ENCODE measurements around the gene TCF4. TPM values are rescaled to one million over a fixed set of nuclear protein-coding genes. Genes with fewer than 3 reads are reported as not detected.

Gene TCF4
- polyA plus RNA-seq, 1 experiment, result 47.3 TPM

- ChIA-PET POLR2A (no interaction called here), CTCF (no interaction called here)
- H3K27ac ChIP-seq (ENCODE audit: low read depth, low read length), result no peak overlapping the region
- no peaks in the 10 kb centered on the region; the same call in 1 of the 2 replicates for H3K9me3 ChIP-seq (ENCODE audit: control insufficient read depth, insufficient read depth, low read length)
- no peaks in the 10 kb centered on the region for H3K27me3 ChIP-seq (ENCODE audit: control insufficient read depth, insufficient read depth, low read length)
- no peak for DNase-seq (ENCODE audit: low read depth, low spot score)
- H3K4me3 ChIP-seq (ENCODE audit: low read depth, low read length), result no peak overlapping the region
- no peak for TF ChIP-seq CTCF (IDR thresholded peaks at IDR 0.05; ENCODE audit: low read depth, low read length)
These were observed 41.1 kb upstream of the TCF4 start for GRCh38 chr18:55629133-55629532.

GRCh38 chr18:55627007-55627406 is 39.0 kb upstream of the TCF4 start:
- H3K4me3 ChIP-seq (ENCODE audit: low read depth, low read length), result no peak overlapping the region
- H3K9me3 ChIP-seq (ENCODE audit: control insufficient read depth, insufficient read depth, low read length), result no peaks in the 10 kb centered on the region; the same call in 1 of the 2 replicates
- H3K27ac ChIP-seq (ENCODE audit: low read depth, low read length), result no peak overlapping the region
- TF ChIP-seq CTCF (IDR thresholded peaks at IDR 0.05; ENCODE audit: low read depth, low read length), result no peak
- POLR2A ChIA-PET, result no interaction called here
- no peak for DNase-seq (ENCODE audit: low read depth, low spot score)
- CTCF ChIA-PET, result no interaction called here
- no peaks in the 10 kb centered on the region for H3K27me3 ChIP-seq (ENCODE audit: control insufficient read depth, insufficient read depth, low read length)

GRCh38 chr18:55625901-55626300 is 37.9 kb upstream of the TCF4 start:
- no peak overlapping the region for H3K4me3 ChIP-seq (ENCODE audit: low read depth, low read length)
- no peak overlapping the region for H3K27ac ChIP-seq (ENCODE audit: low read depth, low read length)
- CTCF ChIA-PET, result no interaction called here
- no peak for DNase-seq (ENCODE audit: low read depth, low spot score)
- TF ChIP-seq CTCF (IDR thresholded peaks at IDR 0.05; ENCODE audit: low read depth, low read length), result no peak
- no peaks in the 10 kb centered on the region for H3K27me3 ChIP-seq (ENCODE audit: control insufficient read depth, insufficient read depth, low read length)
- no peaks in the 10 kb centered on the region for H3K9me3 ChIP-seq (ENCODE audit: control insufficient read depth, insufficient read depth, low read length)
- POLR2A ChIA-PET, result no interaction called here

GRCh38 chr18:55623626-55624025 is 35.6 kb upstream of the TCF4 start:
- H3K9me3 ChIP-seq (ENCODE audit: control insufficient read depth, insufficient read depth, low read length), result no peaks in the 10 kb centered on the region
- H3K27me3 ChIP-seq (ENCODE audit: control insufficient read depth, insufficient read depth, low read length), result no peaks in the 10 kb centered on the region
- CTCF ChIA-PET, result no interaction called here
- no peak for TF ChIP-seq CTCF (IDR thresholded peaks at IDR 0.05; ENCODE audit: low read depth, low read length)
- H3K27ac ChIP-seq (ENCODE audit: low read depth, low read length), result no peak overlapping the region
- DNase-seq (ENCODE audit: low read depth, low spot score), result no peak
- POLR2A ChIA-PET, result no interaction called here
- H3K4me3 ChIP-seq (ENCODE audit: low read depth, low read length), result no peak overlapping the region

GRCh38 chr18:55610506-55610905 is 22.5 kb upstream of the TCF4 start:
- POLR2A ChIA-PET, result no interaction called here
- no peak for TF ChIP-seq CTCF (IDR thresholded peaks at IDR 0.05; ENCODE audit: low read depth, low read length)
- Histone ChIP-seq H3K27me3 (ENCODE audit: control insufficient read depth, insufficient read depth, low read length) (no peaks in the 10 kb centered on the region), H3K27ac (ENCODE audit: low read depth, low read length) (no peak overlapping the region), H3K4me3 (ENCODE audit: low read depth, low read length) (no peak overlapping the region), H3K9me3 (ENCODE audit: control insufficient read depth, insufficient read depth, low read length) (no peaks in the 10 kb centered on the region)
- no peak for DNase-seq (ENCODE audit: low read depth, low spot score)
- CTCF ChIA-PET, result no interaction called here

All from AG04450 (cell line).